Activated naive CD8-positive, alpha-beta T cell treated with anti-CD3 and anti-CD28 coated beads, Interleukin-2, amount 50 U/mL, for 16 hours (primary cell): ENCODE measurements around the gene C22orf39.
"Not testable (repeated sequence)": the region's sequence is repeated elsewhere in the genome, so short reads cannot be mapped to it uniquely, and the experiment has no call there.

Experiments
- DNase-seq: peaks from one replicate; pipeline ENCODE4 v3.0.0-alpha.2; 2020; ENCODE audit warnings: low read depth, low spot score

The C22orf39 gene

DNA sequence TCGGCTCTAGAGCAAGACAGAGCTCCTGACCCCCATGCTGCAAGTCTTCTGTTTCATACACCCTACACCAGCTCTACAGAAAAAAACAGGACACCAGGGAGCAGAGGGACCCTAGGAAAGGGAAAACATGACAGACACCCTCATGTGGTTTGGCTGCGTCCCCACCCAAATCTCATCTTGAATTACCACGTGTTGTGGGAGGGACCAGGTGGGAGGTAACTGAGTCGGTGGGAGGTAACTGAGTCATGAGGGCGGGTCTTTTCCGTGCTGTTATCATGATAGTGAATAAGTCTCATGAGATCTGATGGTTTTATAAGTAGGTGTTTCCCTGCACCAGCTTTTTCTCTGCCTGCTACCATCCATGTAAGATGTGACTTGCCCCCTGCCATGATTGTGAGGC, 6.6 kb upstream of the C22orf39 start:
- DNase-seq, result no peak

DNA sequence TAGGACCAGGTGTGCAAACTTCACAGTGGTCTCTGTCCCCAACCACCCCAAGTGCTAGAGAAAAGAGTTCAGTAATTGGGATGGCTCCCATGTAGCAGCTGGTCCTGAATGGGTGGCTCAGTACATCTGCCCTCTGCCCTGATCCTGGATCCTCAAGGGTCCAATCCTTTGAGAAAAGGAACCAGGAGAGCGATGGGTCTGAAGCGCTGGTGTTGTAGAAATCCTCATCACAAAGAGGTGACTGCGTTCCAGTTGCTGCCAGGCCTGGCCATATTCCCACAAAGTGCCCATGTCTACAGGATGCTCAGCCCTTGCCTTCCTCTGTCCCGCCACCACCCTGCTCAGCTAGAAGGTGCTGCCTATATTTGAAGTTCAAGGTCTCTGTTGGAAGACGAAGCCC, 6.2 kb upstream of the C22orf39 start:
- DNase-seq, result no peak

DNA sequence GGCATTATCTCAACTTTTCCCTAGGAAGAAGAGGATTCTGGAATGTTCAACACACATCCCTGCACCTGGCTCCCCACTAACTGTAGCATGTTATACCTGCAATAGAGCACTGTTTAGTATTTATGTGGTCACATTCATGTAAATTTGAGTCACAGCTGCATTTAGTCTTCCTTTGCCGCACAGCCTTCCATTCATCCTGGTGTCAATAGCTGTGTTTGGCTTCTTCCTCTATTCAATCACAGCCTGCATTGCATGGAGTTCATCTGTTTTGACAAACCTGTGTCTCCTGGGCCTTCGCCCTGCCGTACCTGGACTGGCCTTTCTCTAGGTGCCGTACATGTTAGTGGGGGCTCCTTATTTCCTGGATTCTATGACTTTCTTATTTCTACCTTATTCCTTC, 4.1 kb upstream of the C22orf39 start:
- no peak for DNase-seq

- DNase-seq, result no peak
Measured at GRCh38 chr22:19450363-19451175, 3.1 kb upstream of the C22orf39 start.

DNA sequence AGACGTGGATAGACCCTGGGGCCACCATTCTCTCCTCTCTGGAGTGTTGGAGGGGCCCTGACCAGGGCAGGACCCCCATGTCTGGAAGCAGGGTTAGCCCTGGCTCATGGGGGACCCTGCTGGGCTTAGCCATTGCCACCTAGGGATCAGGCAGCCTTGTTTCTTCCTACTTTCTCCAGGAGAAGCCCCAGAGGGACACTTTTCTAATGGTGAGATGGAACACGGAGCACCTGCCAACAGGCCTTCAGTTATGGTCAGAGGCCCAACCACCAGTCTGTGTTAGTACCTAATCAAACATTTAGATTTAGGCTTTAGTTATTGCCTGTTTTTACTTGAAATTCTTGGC, 1.9 kb upstream of the C22orf39 start:
- DNase-seq, result no peak

GRCh38 chr22:19448739-19449421, 1.4 kb upstream of the C22orf39 start:
- DNase-seq, result no peak

DNA sequence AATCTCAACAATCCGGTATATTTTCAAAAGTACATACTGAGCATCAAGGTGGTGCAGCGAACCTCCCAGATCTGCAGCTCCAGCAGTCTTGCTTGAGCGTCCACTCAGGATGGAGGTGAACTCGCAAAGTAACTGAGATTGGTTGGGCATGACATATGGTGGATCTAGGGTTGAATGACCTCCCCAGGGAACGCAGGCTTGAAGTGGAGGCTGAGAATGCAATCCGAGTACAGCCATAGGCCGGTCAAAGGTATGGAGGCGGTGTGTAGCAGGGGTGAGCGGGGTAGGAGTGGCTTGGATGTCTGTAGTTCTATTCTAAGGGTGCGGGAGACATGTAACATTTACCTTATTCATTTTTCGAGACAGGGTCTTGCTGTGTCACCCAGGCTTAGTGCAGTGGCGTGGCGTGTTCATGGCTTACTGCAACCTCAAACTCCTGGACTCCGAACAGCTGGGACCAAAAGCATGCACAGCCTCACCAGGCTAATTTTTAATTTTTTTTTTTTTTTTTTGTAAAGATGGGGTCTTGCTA, 631 bp upstream of the C22orf39 start:
- no peak for DNase-seq

DNA sequence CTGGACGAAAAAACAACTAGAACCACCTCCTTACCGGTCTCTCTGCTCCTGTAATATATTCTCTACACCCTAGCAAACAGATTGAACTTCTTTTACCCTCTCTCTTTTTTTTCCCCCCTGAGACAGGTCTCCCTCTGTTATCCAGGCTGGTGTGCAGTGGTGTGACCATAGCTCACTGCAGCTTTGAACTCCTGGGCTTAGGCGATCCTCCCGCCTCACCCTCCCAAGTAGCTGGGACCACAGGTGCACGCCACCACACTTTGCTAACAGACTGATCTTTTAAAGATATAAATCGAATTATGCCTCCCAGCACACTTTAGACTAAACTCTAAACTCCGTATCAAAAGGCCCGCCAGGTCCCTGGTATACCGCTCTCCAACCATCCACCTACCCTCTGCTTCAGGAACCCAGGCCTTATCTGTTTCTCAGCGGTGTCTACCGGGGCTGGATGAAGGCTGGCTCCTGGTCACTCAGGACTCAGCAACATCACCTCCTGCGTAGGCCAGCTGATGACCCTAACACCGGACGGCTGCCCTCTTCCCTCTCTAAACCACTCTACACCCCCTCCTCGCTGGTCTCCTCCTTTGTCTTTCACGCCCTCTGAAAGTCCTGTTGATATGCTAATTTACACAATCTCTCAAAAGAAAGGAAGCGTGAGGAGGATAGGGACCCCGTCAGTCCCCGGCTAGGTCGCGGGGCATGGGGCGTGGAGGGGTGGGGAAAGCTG, 745 bp downstream of the C22orf39 start:
- no peak for DNase-seq

DNA sequence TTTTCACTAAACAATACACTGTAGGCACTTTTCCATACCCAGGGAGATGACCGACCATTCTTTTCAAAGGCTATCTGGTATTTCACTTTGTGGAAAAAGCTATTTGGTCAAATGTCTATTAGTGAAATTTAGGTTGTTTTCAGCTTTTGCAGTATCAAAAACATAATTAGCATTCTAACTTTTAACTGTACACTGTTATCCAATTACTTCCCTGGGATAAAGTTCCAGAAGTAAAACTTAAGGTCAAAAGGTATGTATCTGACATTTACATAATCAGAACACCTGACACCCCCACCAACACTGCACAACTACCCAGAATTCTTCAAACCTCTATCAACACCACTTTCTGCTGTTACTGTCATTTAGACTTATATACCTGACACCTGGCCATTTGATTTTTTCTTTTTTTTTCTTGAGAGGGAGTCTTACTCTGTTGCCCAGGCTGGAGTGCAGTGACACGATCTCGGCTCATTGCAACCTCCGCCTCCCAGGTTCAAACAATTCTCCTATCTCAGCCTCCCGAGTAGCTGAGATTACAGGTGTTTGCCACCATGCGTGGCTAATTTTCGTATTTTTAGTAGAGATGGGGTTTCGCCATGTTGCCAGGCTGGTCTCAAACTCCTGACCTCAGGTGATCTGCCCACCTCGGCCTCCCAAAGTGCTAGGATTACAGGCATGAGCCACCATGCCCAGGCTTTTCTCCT, 2.1 kb downstream of the C22orf39 start:
- not testable (repeated sequence) for DNase-seq

DNA sequence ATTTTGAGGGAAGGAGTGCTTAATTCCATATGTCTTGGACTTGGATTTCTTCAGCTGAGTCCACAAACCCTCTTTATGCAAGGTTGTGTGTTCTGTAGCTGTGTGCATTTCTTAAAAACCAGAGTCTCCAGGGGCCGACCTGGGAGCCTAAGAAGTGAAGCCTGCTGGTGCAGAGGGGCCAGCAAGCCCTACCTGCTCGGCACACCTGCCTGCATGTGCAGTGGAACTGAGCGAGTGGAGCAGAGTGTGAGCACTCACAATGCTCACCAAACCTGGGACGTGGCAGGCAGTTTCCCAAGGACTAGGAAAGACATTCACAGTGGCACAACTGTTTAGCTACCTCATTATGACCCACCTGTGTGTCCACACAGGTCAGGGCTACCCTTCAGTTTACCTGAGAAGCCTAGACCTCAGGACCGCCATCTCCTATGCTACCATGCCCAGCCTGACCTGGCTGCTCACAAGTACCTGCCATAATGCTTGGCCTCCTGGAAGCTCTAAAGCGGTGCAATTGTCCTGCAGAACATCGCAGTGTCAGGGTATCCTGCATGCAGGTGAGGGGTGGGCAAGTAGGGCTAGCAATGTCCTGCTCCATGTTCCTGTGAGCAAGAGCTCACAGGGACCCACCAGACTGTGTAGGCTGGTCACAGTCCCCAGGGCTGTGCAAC, 3.8 kb downstream of the C22orf39 start:
- DNase-seq, result no peak

DNA sequence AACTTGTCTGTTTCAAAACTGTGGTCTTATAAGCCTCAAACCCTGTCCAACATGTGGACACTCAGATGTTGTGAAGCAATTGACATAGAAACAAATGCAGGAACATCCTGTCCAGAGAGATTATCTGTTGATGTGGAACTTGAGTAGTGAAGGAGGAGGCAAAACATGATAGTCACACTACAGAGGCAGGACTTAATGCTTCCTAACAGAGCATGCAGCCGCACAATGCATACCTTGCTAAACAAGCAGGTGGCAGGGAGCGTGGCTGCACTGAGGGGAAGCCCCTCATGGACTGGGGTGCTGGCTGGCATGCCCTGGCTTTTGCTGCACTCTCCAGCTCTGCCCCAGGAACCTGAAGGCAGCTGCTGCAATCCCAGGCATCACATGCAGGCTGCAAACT, 5.3 kb downstream of the C22orf39 start:
- DNase-seq, result no peak

DNA sequence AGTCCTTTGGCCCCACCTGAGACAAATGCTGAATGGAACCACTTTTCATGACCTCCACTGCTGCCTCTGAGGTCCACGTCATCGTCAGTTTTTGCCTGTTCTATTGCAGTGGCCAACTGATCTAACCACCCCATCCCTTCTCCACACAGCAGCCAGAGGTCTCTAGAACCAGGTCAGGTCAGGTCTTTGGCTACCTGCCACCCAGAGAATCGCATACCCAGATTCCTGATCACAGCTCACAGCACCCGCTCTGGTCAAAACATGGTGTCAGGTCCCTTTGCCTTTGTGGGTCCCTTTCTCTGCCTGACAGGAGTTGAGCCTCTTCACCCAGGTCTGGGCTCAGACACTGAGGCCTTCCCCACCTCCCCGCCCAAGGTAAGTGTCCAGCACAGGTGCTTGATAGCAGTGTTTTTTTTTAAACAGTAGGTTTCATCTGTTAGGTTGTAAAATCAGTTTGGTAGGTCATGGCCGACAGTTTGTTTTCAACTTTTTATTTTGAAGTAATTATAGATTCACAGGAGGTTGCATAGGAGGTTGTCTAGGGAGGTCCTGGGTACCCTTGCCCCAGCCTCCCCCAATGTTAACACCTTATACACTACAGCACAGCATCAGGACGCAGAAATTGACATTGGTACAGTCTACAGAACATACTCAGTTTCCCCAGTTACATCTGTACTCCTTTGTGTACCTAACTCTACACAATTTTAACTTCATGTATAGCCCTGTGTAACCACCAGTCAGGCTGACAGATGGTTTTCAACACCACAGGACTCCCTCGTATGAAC, 6.9 kb downstream of the C22orf39 start:
- no peak for DNase-seq

GRCh38 chr22:19438298-19438697, 9.2 kb downstream of the C22orf39 start:
- DNase-seq, result no peak

GRCh38 chr22:19436444-19437161, 10.9 kb downstream of the C22orf39 start:
- DNase-seq, result not testable (repeated sequence)

DNA sequence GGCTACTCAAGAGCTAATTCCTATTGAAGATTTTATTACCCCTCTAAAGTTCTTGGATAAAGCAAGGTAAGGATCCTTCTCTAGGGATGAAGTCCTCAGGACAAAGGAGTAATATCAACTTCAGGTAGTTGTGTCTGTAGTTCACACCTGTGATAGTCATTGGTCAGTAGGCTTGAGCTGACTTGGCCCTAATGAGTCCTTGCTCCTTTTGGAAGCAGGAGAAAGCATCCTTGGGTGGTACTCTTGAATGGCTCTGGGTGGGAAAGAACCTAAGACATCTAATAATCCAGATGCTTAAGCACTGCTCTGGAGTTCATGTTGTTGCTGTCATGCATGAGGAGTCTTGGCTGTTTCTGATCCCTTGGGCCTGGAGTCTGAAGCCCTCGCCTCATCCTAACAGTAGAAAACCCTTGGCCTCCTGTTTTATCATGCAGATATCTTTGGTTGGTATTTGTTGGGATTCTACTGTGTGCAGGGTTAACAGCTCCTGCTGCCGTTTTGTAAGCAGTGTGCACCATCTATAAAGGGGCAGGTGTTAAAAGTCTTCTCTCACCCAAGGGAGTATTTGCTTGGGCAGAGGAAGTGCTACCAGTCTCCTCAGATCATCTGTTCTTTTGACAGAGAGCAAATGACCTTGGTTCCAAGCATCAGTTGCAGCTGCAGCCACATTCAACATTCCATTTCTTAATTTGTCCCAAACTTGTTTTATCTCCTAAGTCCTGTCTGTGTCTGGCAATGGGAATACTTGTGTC, 12.5 kb downstream of the C22orf39 start:
- no peak for DNase-seq

- DNase-seq, result no peak
Measured at GRCh38 chr22:19434401-19434800, 13.1 kb downstream of the C22orf39 start.

- DNase-seq, result peak; percentile 83
Measured at GRCh38 chr22:19432133-19432851, 15.2 kb downstream of the C22orf39 start, which contains the start of gene MRPL40. MRPL40 (plus strand) TSS chr22:19432545; CDS start chr22:19432555, 10 bp downstream.

GRCh38 chr22:19431649-19432132, 15.8 kb downstream of the C22orf39 start, which contains the start of gene HIRA:
HIRA (minus strand) TSS chr22:19431733; CDS start chr22:19431476, 257 bp downstream.
- DNase-seq, result peak; percentile 69
